Measurements from ENCODE around the gene PRKCA.

PRKCA gene

GRCh38 chr17:66527335-66527734 is 224.9 kb downstream of the PRKCA start:
- DNase-seq: no peak

- DNase-seq: no peak
These were observed 229.5 kb downstream of the PRKCA start for GRCh38 chr17:66531851-66532295.

- DNase-seq: no peak
These were observed 231.2 kb downstream of the PRKCA start for GRCh38 chr17:66533572-66533971.

GRCh38 chr17:66533986-66534385 is 231.6 kb downstream of the PRKCA start:
- DNase-seq: no peak

- DNase-seq: no peak
These were observed 233.2 kb downstream of the PRKCA start for GRCh38 chr17:66535611-66536010.

- no peak for DNase-seq
These were observed 235.1 kb downstream of the PRKCA start for GRCh38 chr17:66537502-66537901.

GRCh38 chr17:66538776-66539175 is 236.4 kb downstream of the PRKCA start:
- DNase-seq: no peak

- no peak for DNase-seq
These were observed 237.8 kb downstream of the PRKCA start for GRCh38 chr17:66540131-66540781.

- DNase-seq: no peak
These were observed 239.2 kb downstream of the PRKCA start for GRCh38 chr17:66541461-66542128.

- no peak for DNase-seq
These were observed 239.9 kb downstream of the PRKCA start for GRCh38 chr17:66542129-66542966.

GRCh38 chr17:66542967-66543520 is 240.6 kb downstream of the PRKCA start:
- no peak for DNase-seq

- no peak for DNase-seq
These were observed 241.1 kb downstream of the PRKCA start for GRCh38 chr17:66543526-66543925.

- DNase-seq: no peak
These were observed 243.5 kb downstream of the PRKCA start for GRCh38 chr17:66545918-66546317.

- no peak for DNase-seq
These were observed 244.9 kb downstream of the PRKCA start for GRCh38 chr17:66547151-66547865.

GRCh38 chr17:66548158-66548557 is 245.7 kb downstream of the PRKCA start:
- DNase-seq: peak; percentile 64

- no peak for DNase-seq
These were observed 246.4 kb downstream of the PRKCA start for GRCh38 chr17:66548659-66549310.

- no peak for DNase-seq
These were observed 246.9 kb downstream of the PRKCA start for GRCh38 chr17:66549311-66549704.

GRCh38 chr17:66549731-66550207 is 247.4 kb downstream of the PRKCA start:
- DNase-seq: no peak

GRCh38 chr17:66551839-66552238 is 249.4 kb downstream of the PRKCA start:
- no peak for DNase-seq

- no peak for DNase-seq
These were observed 250.0 kb downstream of the PRKCA start for GRCh38 chr17:66552371-66552770.

- DNase-seq: no peak
These were observed 253.2 kb downstream of the PRKCA start for GRCh38 chr17:66555605-66556004.

- no peak for DNase-seq
These were observed 254.8 kb downstream of the PRKCA start for GRCh38 chr17:66557200-66557599.

All from CD4-positive, alpha-beta T cell treated with Interleukin-4 for 4 hours (primary cell).